A549 (cell line): ENCODE data around the gene MZF1. TPM values are rescaled to one million over a fixed set of nuclear protein-coding genes. Genes with fewer than 3 reads are reported as not detected.
A peak's percentile ranks its signal among the peaks of the same experiment; 100 is the strongest.

ENCODE experiments used
- ATAC-seq, 2 experiments: fragments of 200-7000 bp in 1 of 2; fragments of >200 bp in 1 of 2; cut with Nextera tagmentation in 1 of 2; cut with Tn5 transposase in 1 of 2; 3 replicates each; pipeline versions ENCODE4 v1.8.0 to v1.9.1; 2018 to 2020; ENCODE audit warnings: mild to moderate bottlenecking in 1 of 2, moderate library complexity in 1 of 2
- CTCF ChIA-PET: fragments of 300-600 bp; sonication (Branson Sonifier 250); formaldehyde crosslinking; extraction: SDS; loops from one replicate; lab custom pipeline; 2021; ENCODE audit warnings: antibody characterized with exemption, inconsistent platforms; lab: Yijun Ruan, JAX
- POLR2A ChIA-PET: fragments of 350-600 bp; formaldehyde crosslinking; extraction: SDS; loops from one replicate; lab custom pipeline; 2021; ENCODE audit warnings: antibody characterized with exemption, inconsistent platforms; lab: Yijun Ruan, JAX
- DNase-seq, 2 experiments: peaks; one replicate each; pipeline versions ENCODE4 v3.0.0 to v3.0.0-alpha.2; 2011 to 2016; ENCODE audit warnings: low read depth in 1 of 2, low spot score in 1 of 2
- FAIRE-seq: peaks from 2 replicates; lab custom pipeline; 2011; peaks lifted over from hg19 to GRCh38; lab: Jason Lieb, UNC
- H3K27ac ChIP-seq, 2 experiments: fragments of >200 bp; sonication (Bioruptor Twin); formaldehyde crosslinking; 3 replicates each; pipeline ENCODE4 v1.5.1; 2016 to 2017
- H3K4me1 ChIP-seq: fragments of >200 bp; sonication (Bioruptor Twin); formaldehyde crosslinking; 3 replicates; pipeline ENCODE4 v1.6.1; 2016
- H3K4me2 ChIP-seq: fragments of >200 bp; sonication (Bioruptor Twin); formaldehyde crosslinking; 3 replicates; pipeline ENCODE4 v1.6.1; 2016
- H3K4me3 ChIP-seq: fragments of >200 bp; sonication (Bioruptor Twin); formaldehyde crosslinking; 3 replicates; pipeline ENCODE4 v1.5.1; 2016
- H3K9me3 ChIP-seq: fragments of >200 bp; sonication (Bioruptor Twin); formaldehyde crosslinking; 3 replicates; pipeline ENCODE4 v1.6.1; 2016
- BCL3 ChIP-seq: fragments of >200 bp; sonication (Bioruptor Twin); formaldehyde crosslinking; IDR thresholded peaks from 3 replicates; pipeline ENCODE4 v1.6.1; 2016
- BHLHE40 ChIP-seq: IDR thresholded peaks from 2 replicates; pipeline ENCODE4 v1.6.1; 2012; ENCODE audit warnings: low read depth, low read length, inconsistent platforms
- CBX8 ChIP-seq: fragments of 200-600 bp; sonication (generic); IDR thresholded peaks from 2 replicates; pipeline ENCODE4 v1.6.1; 2016
- CEBPB ChIP-seq, 2 experiments: fragments of >200 bp in 1 of 2; sonication (Bioruptor Twin) in 1 of 2; formaldehyde crosslinking in 1 of 2; IDR thresholded peaks; 2 replicates each; pipeline ENCODE4 v1.6.1; 2012 to 2016
- E2F6 ChIP-seq: IDR thresholded peaks from 2 replicates; pipeline ENCODE4 v1.6.1; 2012; ENCODE audit warnings: low read depth, borderline replicate concordance
- HES2 ChIP-seq: fragments of >200 bp; sonication (Bioruptor Twin); formaldehyde crosslinking; IDR thresholded peaks from 2 replicates; pipeline ENCODE4 v1.6.1; 2016
- HOXB13 ChIP-seq: fragments of 250-450 bp; sonication (Bioruptor Pico); IDR thresholded peaks from 2 replicates; pipeline ENCODE4 v1.5.0; 2020; ENCODE audit warnings: low read depth, mild to moderate bottlenecking, moderate library complexity
- HOXB5 ChIP-seq: fragments of 250-450 bp; sonication (Bioruptor Pico); IDR thresholded peaks from 2 replicates; pipeline ENCODE4 v1.5.0; 2020; ENCODE audit warnings: mild to moderate bottlenecking, moderate library complexity
- JUNB ChIP-seq: fragments of >200 bp; sonication (Bioruptor Twin); formaldehyde crosslinking; IDR thresholded peaks from 2 replicates; pipeline ENCODE4 v1.6.1; 2016
- KDM1A ChIP-seq: fragments of 200-600 bp; sonication (generic); IDR thresholded peaks from 2 replicates; pipeline ENCODE4 v1.6.1; 2016; ENCODE audit warnings: low read depth, mild to moderate bottlenecking
- MYC ChIP-seq: IDR thresholded peaks from 2 replicates; pipeline ENCODE4 v1.6.1; 2012; ENCODE audit warnings: mild to moderate bottlenecking, inconsistent platforms, low read length, improper control_type of control experiment, borderline replicate concordance
- NPAS2 ChIP-seq: fragments of 250-450 bp; sonication (Bioruptor Pico); IDR thresholded peaks from 2 replicates; pipeline ENCODE4 v1.8.0; 2022; ENCODE audit warnings: mild to moderate bottlenecking, moderate library complexity, borderline replicate concordance
- PBX3 ChIP-seq: IDR thresholded peaks from 2 replicates; pipeline ENCODE4 v1.6.1; 2012
- POLR2AphosphoS2 ChIP-seq: conservative IDR thresholded peaks from 2 replicates; pipeline ENCODE4 v1.6.1; 2012; ENCODE audit warnings: low read length, improper control_type of control experiment, inconsistent platforms
- RAD21 ChIP-seq, 2 experiments: fragments of >200 bp in 1 of 2; sonication (Bioruptor Twin) in 1 of 2; formaldehyde crosslinking in 1 of 2; IDR thresholded peaks in 1 of 2; conservative IDR thresholded peaks in 1 of 2; 2 replicates in 1 of 2; 3 replicates in 1 of 2; pipeline ENCODE4 v1.6.1; 2012 to 2018; ENCODE audit warnings: inconsistent platforms in 1 of 2
- RARB ChIP-seq: fragments of 250-450 bp; sonication (Bioruptor Pico); IDR thresholded peaks from 2 replicates; pipeline ENCODE4 v1.8.0; 2021; ENCODE audit warnings: mild to moderate bottlenecking, moderate library complexity
- TFCP2L1 ChIP-seq: fragments of 250-450 bp; sonication (Bioruptor Pico); IDR thresholded peaks from 2 replicates; pipeline ENCODE4 v1.5.0; 2021; ENCODE audit warnings: mild to moderate bottlenecking
- ZC3H11A ChIP-seq: fragments of 450-650 bp; IDR thresholded peaks from 2 replicates; pipeline ENCODE4 v1.6.1; 2014; ENCODE audit warnings: antibody characterized with exemption, mild to moderate bottlenecking
- ZSCAN20 ChIP-seq: fragments of 250-450 bp; sonication (Bioruptor Pico); IDR thresholded peaks from 2 replicates; pipeline ENCODE4 v1.8.0; 2022; ENCODE audit warnings: mild to moderate bottlenecking, moderate library complexity
- WGBS: methylation state at CpG from one replicate; pipeline ENCODE4 v1.1.6; 2017; ENCODE audit errors: missing lambda C conversion rate; 5-methylcytosine and 5-hydroxymethylcytosine counted together
- polyA plus RNA-seq, 4 experiments: library from polyadenylated mRNA; depleted of rRNA in 3 of 4; stranded (reverse); fragments of >200 nt; fragmentation: RNase III in 1 of 4; extraction: RNeasy Plus Mini Kit Qiagen cat#74134 plus additional on column Dnase treatment in 1 of 4; gene quantifications; 2 replicates in 3 of 4; 3 replicates in 1 of 4; pipeline ENCODE4 v1.2.3, GENCODE V29; 2011 to 2017

The MZF1 gene
- polyA plus RNA-seq, 2 of the 4 experiments (the other 2 are of a cell fraction): 19.5 to 20.3 TPM

- H3K4me2 ChIP-seq: peak overlapping the region; percentile 92
- WGBS: 95% methylated on average over 8 of the region's 8 CpGs
- no peaks in the 10 kb centered on the region for H3K9me3 ChIP-seq
- no peak overlapping the region for H3K4me3 ChIP-seq
- peak overlapping the region in 1 of 2 experiments; percentile 91; a peak in 2 of 6 replicates for H3K27ac ChIP-seq
- DNase-seq (no peak), FAIRE-seq (no peak), ATAC-seq (no peak)
- CTCF ChIA-PET: interaction anchor here (1.0 to 3.3 kb wide), 4 partner anchors 10 to 57 kb away, joined by 3 to 16 read pairs (median 8); partner anchors contain the start of gene ZBTB45
- peaks cover 15% of the 10 kb centered on the region for H3K4me1 ChIP-seq
- TF ChIP-seq MYC (no peak), BHLHE40 (no peak), HOXB13 (CRISPR knock-in tag) (no peak), JUNB (no peak)
- TF ChIP-seq, all 56 proteins: peak for 0
- POLR2A ChIA-PET: interaction anchor here (0.7 to 1.7 kb wide), 3 partner anchors 12 to 58 kb away, joined by 4 to 9 read pairs (median 5); partner anchors contain the start of gene ZBTB45
Measured at GRCh38 chr19:58571575-58571947, 1.6 kb downstream of the MZF1 start.

GRCh38 chr19:58570770-58571574 is 2.2 kb downstream of the MZF1 start:
- Histone ChIP-seq H3K9me3 (no peaks in the 10 kb centered on the region), H3K4me2 (no peak overlapping the region), H3K27ac (no peak overlapping the region), H3K4me3 (no peak overlapping the region), H3K4me1 (peaks cover 15% of the 10 kb centered on the region)
- ChIA-PET POLR2A (interaction anchor here (0.7 to 1.9 kb wide), 2 partner anchors 12 to 27 kb away, joined by 3 to 5 read pairs; partner anchors contain the start of gene TRIM28), CTCF (interaction anchor here (1.0 to 3.3 kb wide), 5 partner anchors 9 to 57 kb away, joined by 3 to 16 read pairs (median 7); partner anchors contain the start of gene ZBTB45)
- FAIRE-seq (no peak), DNase-seq (no peak), ATAC-seq (no peak)
- TF ChIP-seq HOXB13 (CRISPR knock-in tag): no peak
- TF ChIP-seq BCL3: no peak
- TF ChIP-seq RARB: no peak
- no peak for TF ChIP-seq KDM1A
- TF ChIP-seq POLR2AphosphoS2: no peak
- TF ChIP-seq CEBPB (IDR thresholded peaks at IDR 0.05): no peak
- TF ChIP-seq E2F6: no peak
- no peak for TF ChIP-seq RAD21 (conservative IDR thresholded peaks at IDR 0.05 in 1 of 2, IDR thresholded peaks at IDR 0.05 in 1 of 2)
- TF ChIP-seq ZC3H11A: no peak
- no peak for TF ChIP-seq TFCP2L1
- TF ChIP-seq PBX3: no peak
- no peak for TF ChIP-seq NPAS2 (CRISPR knock-in tag)
- TF ChIP-seq ZSCAN20: no peak
- TF ChIP-seq HOXB5 (CRISPR knock-in tag): no peak
- TF ChIP-seq JUNB: no peak
- TF ChIP-seq HES2: no peak
- TF ChIP-seq CBX8: no peak
- WGBS: 92% methylated on average over 19 of the region's 25 CpGs
